Nephron progenitor cell (in vitro differentiated cells): ENCODE results near the gene ACTRT2.

Source experiments
- DNase-seq: peaks from one replicate; pipeline ENCODE4 v3.0.0; 2021
- H3K27ac Mint-ChIP-seq: 2 replicates; pipeline ENCODE4 v1.8.0; 2021; ENCODE audit warnings: mild to moderate bottlenecking, moderate library complexity, mixed read lengths
- H3K27me3 Mint-ChIP-seq: 2 replicates; pipeline ENCODE4 v1.8.0; 2021; ENCODE audit warnings: mild to moderate bottlenecking, low read depth, mixed read lengths; ENCODE audit not compliant: poor library complexity
- H3K36me3 Mint-ChIP-seq: 2 replicates; pipeline ENCODE4 v1.8.0; 2021; ENCODE audit warnings: low read depth, mixed read lengths
- H3K4me1 Mint-ChIP-seq: 2 replicates; pipeline ENCODE4 v1.8.0; 2021; ENCODE audit warnings: mixed read lengths
- H3K4me3 Mint-ChIP-seq: 2 replicates; pipeline ENCODE4 v1.8.0; 2021; ENCODE audit warnings: mild to moderate bottlenecking, moderate library complexity, mixed read lengths
- H3K9me3 Mint-ChIP-seq: 2 replicates; pipeline ENCODE4 v1.8.0; 2021; ENCODE audit warnings: mild to moderate bottlenecking, moderate library complexity, mixed read lengths
- CTCF ChIP-seq: fragments of 200-600 bp; sonication (generic); IDR thresholded peaks from 2 replicates; pipeline ENCODE4 v1.5.0; 2021; ENCODE audit warnings: antibody characterized with exemption

ACTRT2 gene

GRCh38 chr1:3013371-3014049 lies 7.8 kb upstream of the ACTRT2 start:
- TF ChIP-seq CTCF: no peak
- peaks cover 43% of the 10 kb centered on the region for H3K27me3 Mint-ChIP-seq
- no peaks in the 10 kb centered on the region for H3K36me3 Mint-ChIP-seq
- H3K4me3 Mint-ChIP-seq: no peak overlapping the region
- H3K27ac Mint-ChIP-seq: no peak overlapping the region
- peaks cover 58% of the 10 kb centered on the region for H3K9me3 Mint-ChIP-seq
- no peak for DNase-seq
- H3K4me1 Mint-ChIP-seq: peaks cover 9% of the 10 kb centered on the region

- Mint-ChIP-seq H3K27ac (no peak overlapping the region), H3K4me1 (peaks cover 9% of the 10 kb centered on the region), H3K36me3 (no peaks in the 10 kb centered on the region), H3K4me3 (no peak overlapping the region), H3K27me3 (peaks cover 43% of the 10 kb centered on the region), H3K9me3 (peaks cover 56% of the 10 kb centered on the region)
- no peak for TF ChIP-seq CTCF
- DNase-seq: no peak
Observed at GRCh38 chr1:3014050-3014440, 7.2 kb upstream of the ACTRT2 start.

GRCh38 chr1:3014443-3015268 lies 6.6 kb upstream of the ACTRT2 start:
- H3K9me3 Mint-ChIP-seq: peaks cover 54% of the 10 kb centered on the region

GRCh38 chr1:3015269-3015635 lies 6.0 kb upstream of the ACTRT2 start:
- peaks cover 9% of the 10 kb centered on the region for H3K4me1 Mint-ChIP-seq
- H3K9me3 Mint-ChIP-seq: peaks cover 54% of the 10 kb centered on the region
- no peak for DNase-seq
- H3K27me3 Mint-ChIP-seq: peaks cover 40% of the 10 kb centered on the region
- H3K27ac Mint-ChIP-seq: no peak overlapping the region
- H3K4me3 Mint-ChIP-seq: no peak overlapping the region
- TF ChIP-seq CTCF: no peak
- no peaks in the 10 kb centered on the region for H3K36me3 Mint-ChIP-seq

More at GRCh38 chr1:3014443-3015268, 6.6 kb upstream of the ACTRT2 start:
- TF ChIP-seq CTCF: no peak
- H3K4me3 Mint-ChIP-seq: no peak overlapping the region
- DNase-seq: no peak
- H3K4me1 Mint-ChIP-seq: peaks cover 9% of the 10 kb centered on the region
- no peaks in the 10 kb centered on the region for H3K36me3 Mint-ChIP-seq
- H3K27me3 Mint-ChIP-seq: peaks cover 43% of the 10 kb centered on the region
- H3K27ac Mint-ChIP-seq: no peak overlapping the region

GRCh38 chr1:3015744-3016143 lies 5.5 kb upstream of the ACTRT2 start:
- peaks cover 40% of the 10 kb centered on the region for H3K27me3 Mint-ChIP-seq
- H3K27ac Mint-ChIP-seq: no peak overlapping the region
- no peaks in the 10 kb centered on the region for H3K36me3 Mint-ChIP-seq
- H3K9me3 Mint-ChIP-seq: peaks cover 51% of the 10 kb centered on the region
- TF ChIP-seq CTCF: no peak
- no peak overlapping the region for H3K4me3 Mint-ChIP-seq
- peaks cover 9% of the 10 kb centered on the region for H3K4me1 Mint-ChIP-seq
- DNase-seq: no peak
